ENCODE data around the gene FLT1. TPM values are rescaled to one million over a fixed set of nuclear protein-coding genes. Genes with fewer than 3 reads are reported as not detected.

Gene FLT1
- total and polyA plus RNA-seq, 2 of the 13 experiments (the other 11 are each of a cell fraction or from before 2014, with no cell fraction given) = 0.02 TPM; not detected in 1

- Histone ChIP-seq H2AFZ (ENCODE audit: low read length) (no peak overlapping the region), H3K9me3 (ENCODE audit: low read length) (no peaks in the 10 kb centered on the region), H3K79me2 (ENCODE audit: insufficient read depth, low read length) (no peaks in the 10 kb centered on the region), H4K20me1 (ENCODE audit: insufficient read depth, low read length) (no peaks in the 10 kb centered on the region), H3K9ac (ENCODE audit: insufficient read depth, low read depth, low read length) (no peak overlapping the region), H3K4me3 (replicated peaks in 1 of 3; ENCODE audit: insufficient read depth in 1 of 3, low read depth in 2 of 3, low read length in 3 of 3) (no peak overlapping the region), H3K27ac (ENCODE audit: extremely low read length, insufficient read depth, low read length) (no peak overlapping the region), H3K4me2 (ENCODE audit: low read depth, low read length) (no peak overlapping the region), H3K36me3 (replicated peaks in 1 of 2; ENCODE audit: control insufficient read depth in 1 of 2, insufficient read depth in 2 of 2, low read length in 2 of 2) (no peaks in the 10 kb centered on the region), H3K4me1 (ENCODE audit: insufficient read depth, low read length) (no peaks in the 10 kb centered on the region), H3K27me3 (ENCODE audit: control insufficient read depth in 1 of 2, insufficient read depth in 2 of 2, low read length in 2 of 2) (no peaks in the 10 kb centered on the region; a peak in 1 of 5 replicates)
- CTCF ChIA-PET (ENCODE audit: low intra/inter-chr PET ratio, low total read pairs) = no interaction called here
- BruUV-seq (replicated peaks) = no TSS peak
- 3% methylated on average over 2 of the region's 2 CpGs for WGBS (ENCODE audit: low lambda C conversion rate)
- intact Hi-C loops (cut with micrococcal nuclease; ENCODE audit: unreplicated experiment) (no loop called here), in situ Hi-C loops (cut with HindIII; ENCODE audit: extremely low pct_ligation_motif_present, low pct_unique_long_range_greater_than_20kb) (no loop called here)
- DNase-seq (ENCODE audit: low spot score) (no peak), FAIRE-seq (no peak), ATAC-seq (no peak)
- POLR2A ChIA-PET = no interaction called here
- TF ChIP-seq GPBP1L1 (CRISPR knock-in tag; IDR thresholded peaks at IDR 0.05) = no peak
- TF ChIP-seq MIER2 (CRISPR knock-in tag; IDR thresholded peaks at IDR 0.05) = no peak
- no peak for TF ChIP-seq ZNF451 (CRISPR knock-in tag; IDR thresholded peaks at IDR 0.05)
- no peak for TF ChIP-seq HMGXB3 (CRISPR knock-in tag; IDR thresholded peaks at IDR 0.05; ENCODE audit: borderline replicate concordance)
Measured at GRCh38 chr13:28539625-28540286, 44.8 kb upstream of the FLT1 start.
